Measurements from ENCODE around the gene ZNF385B.

DNA sequence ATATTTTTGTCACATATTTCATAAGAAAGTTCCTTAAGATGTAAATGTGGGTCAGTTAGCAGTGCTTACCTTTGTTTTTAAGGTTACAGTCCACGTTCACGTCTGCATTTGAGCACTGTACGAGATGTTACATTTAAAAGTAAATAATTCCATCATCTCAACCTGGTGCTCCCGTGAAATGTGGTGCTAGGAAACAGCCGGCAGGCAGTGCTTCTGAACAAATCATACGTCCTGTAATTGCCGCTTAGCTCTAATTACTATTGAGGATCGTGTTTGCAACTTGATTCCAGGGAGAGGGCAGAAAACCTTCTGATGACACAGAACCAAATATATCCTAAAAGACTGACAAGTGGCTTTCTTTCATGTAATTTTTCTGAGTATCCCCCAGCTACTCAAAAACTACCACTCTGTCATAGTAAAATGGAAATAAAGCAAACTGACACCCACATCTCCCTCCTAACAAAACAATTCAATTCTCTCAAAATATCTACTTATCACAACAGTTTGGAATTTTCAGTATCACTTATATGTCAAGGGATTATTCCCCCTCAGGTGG, 299.0 kb downstream of the ZNF385B start:
- TF ChIP-seq REST (IDR thresholded peaks at IDR 0.05; ENCODE audit: insufficient read depth in 1 of 2, low read depth in 2 of 2, low read length in 2 of 2) (no peak), POLR2AphosphoS5 (IDR thresholded peaks at IDR 0.05; ENCODE audit: low read depth, low read length) (no peak), TAF1 (IDR thresholded peaks at IDR 0.05; ENCODE audit: borderline replicate concordance, insufficient read depth, low read length) (no peak), SIN3A (IDR thresholded peaks at IDR 0.05; ENCODE audit: borderline replicate concordance, insufficient read depth, low read length) (no peak)
